Measurements from ENCODE around the gene EHD1. TPM values are rescaled to one million over a fixed set of nuclear protein-coding genes. Genes with fewer than 3 reads are reported as not detected.

EHD1 gene
- total RNA-seq, 1 donor from 2014 or later, result 357 TPM

DNA sequence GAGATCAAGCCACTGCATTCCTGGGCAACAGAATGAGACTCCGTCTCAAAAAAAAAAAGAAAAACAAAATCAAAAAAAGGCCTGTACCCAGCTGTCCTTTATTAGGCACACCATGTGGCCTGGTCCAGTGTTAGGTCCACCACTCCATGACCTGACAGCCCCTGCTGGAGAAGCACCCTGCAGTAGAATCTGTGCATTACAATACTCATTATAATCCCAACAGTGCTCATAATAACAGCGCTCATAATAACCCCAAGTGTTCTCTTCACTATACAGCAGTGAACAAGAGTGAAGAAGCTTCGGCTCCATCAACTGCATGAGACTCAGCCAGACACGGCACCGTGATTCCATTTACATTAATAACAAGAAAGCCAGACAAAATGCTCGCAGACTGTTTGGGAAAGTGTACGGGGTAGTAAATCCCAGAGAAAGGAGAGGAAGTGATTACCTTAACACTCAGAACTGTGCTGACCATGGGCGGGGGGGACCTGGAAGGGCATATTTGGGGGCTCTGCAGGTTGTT is 8.9 kb upstream of the EHD1 start:
- no peak overlapping the region for H3K4me3 Mint-ChIP-seq
- ATAC-seq (ENCODE audit: low read depth), result no peak
- H3K27me3 Mint-ChIP-seq, result no peaks in the 10 kb centered on the region
- ChIA-PET CTCF (interaction anchor here (1.0 to 13.0 kb wide), 10 partner anchors 9 to 41 kb away, joined by 3 to 310 read pairs (median 9); partner anchors contain the start of genes CDC42BPG and EHD1), POLR2A (interaction anchor here (0.6 to 27.8 kb wide), 7 partner anchors 10 to 1255 kb away, joined by 3 to 1194 read pairs (median 5); partner anchors contain the start of genes ARL2, CDC42BPG, EHD1 and SF1)
- H3K36me3 Mint-ChIP-seq (ENCODE audit: low read depth), result no peaks in the 10 kb centered on the region
- H3K4me1 Mint-ChIP-seq, result peaks cover 31% of the 10 kb centered on the region
- no peaks in the 10 kb centered on the region for H3K9me3 Mint-ChIP-seq
- intact Hi-C loops (cut with micrococcal nuclease), result no loop called here
- TF ChIP-seq CTCF (IDR thresholded peaks at IDR 0.05), result no peak
- DNase-seq, result no peak
- H3K27ac Mint-ChIP-seq, result peak overlapping the region; percentile 59

GRCh38 chr11:64885367-64886286 is 7.2 kb upstream of the EHD1 start:
- POLR2A ChIA-PET, result interaction anchor here (0.6 to 27.8 kb wide), 4 partner anchors 10 to 480 kb away, joined by 3 to 1194 read pairs (median 4); partner anchors contain the start of gene CDC42BPG

GRCh38 chr11:64884019-64884418 is 5.6 kb upstream of the EHD1 start:
- Mint-ChIP-seq H3K27ac (peak overlapping the region; percentile 30), H3K27me3 (no peaks in the 10 kb centered on the region), H3K9me3 (no peaks in the 10 kb centered on the region), H3K36me3 (ENCODE audit: low read depth) (no peaks in the 10 kb centered on the region), H3K4me3 (no peak overlapping the region), H3K4me1 (peaks cover 47% of the 10 kb centered on the region)
- TF ChIP-seq CTCF (IDR thresholded peaks at IDR 0.05), result no peak
- DNase-seq, result no peak
- ATAC-seq (ENCODE audit: low read depth), result no peak
- POLR2A ChIA-PET, result interaction anchor here (0.6 to 27.8 kb wide), 2 partner anchors 27 to 536 kb away, joined by 7 to 1194 read pairs; partner anchors contain the start of gene CDC42BPG
- intact Hi-C loops (cut with micrococcal nuclease), result no loop called here
- CTCF ChIA-PET, result no interaction called here

More at GRCh38 chr11:64885367-64886286, 7.2 kb upstream of the EHD1 start:
- Mint-ChIP-seq H3K4me3 (no peak overlapping the region), H3K9me3 (no peaks in the 10 kb centered on the region), H3K27ac (peak overlapping the region; percentile 46), H3K27me3 (no peaks in the 10 kb centered on the region), H3K36me3 (ENCODE audit: low read depth) (no peaks in the 10 kb centered on the region), H3K4me1 (peaks cover 33% of the 10 kb centered on the region)
- intact Hi-C loops (cut with micrococcal nuclease), result no loop called here
- DNase-seq, result no peak
- no peak for ATAC-seq (ENCODE audit: low read depth)
- CTCF ChIA-PET, result interaction anchor here (0.9 to 13.0 kb wide), 5 partner anchors 8 to 40 kb away, joined by 3 to 310 read pairs (median 4); partner anchors contain the start of genes CDC42BPG and EHD1
- TF ChIP-seq CTCF (IDR thresholded peaks at IDR 0.05), result no peak

DNA sequence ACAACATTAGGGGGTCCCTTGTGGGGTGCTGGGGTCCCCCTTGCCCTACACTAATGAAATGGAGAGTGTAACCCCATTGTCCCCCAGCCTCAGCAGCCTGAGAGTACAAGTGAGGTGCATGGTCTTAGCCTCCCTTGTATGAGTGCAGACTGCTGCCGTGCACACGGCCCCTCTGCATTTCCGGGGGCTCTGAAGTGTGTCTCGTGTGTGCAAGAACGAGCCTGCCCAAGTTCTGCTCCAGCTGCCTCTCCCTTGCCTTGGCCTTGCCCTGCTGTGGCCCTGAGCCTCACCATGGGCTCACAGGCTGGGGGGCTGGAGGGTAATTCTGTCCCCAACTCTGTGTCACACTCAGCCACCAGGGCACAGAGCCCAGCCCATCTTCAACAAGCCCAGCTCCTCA is 5.2 kb upstream of the EHD1 start:
- Mint-ChIP-seq H3K27me3 (no peaks in the 10 kb centered on the region), H3K9me3 (no peaks in the 10 kb centered on the region), H3K4me1 (peaks cover 45% of the 10 kb centered on the region), H3K36me3 (ENCODE audit: low read depth) (no peaks in the 10 kb centered on the region), H3K27ac (no peak overlapping the region), H3K4me3 (no peak overlapping the region)
- DNase-seq, result no peak
- TF ChIP-seq CTCF (IDR thresholded peaks at IDR 0.05), result no peak
- no peak for ATAC-seq (ENCODE audit: low read depth)
- intact Hi-C loops (cut with micrococcal nuclease), result no loop called here
- ChIA-PET POLR2A (interaction anchor here (0.6 to 27.8 kb wide), 3 partner anchors 11 to 537 kb away, joined by 3 to 1194 read pairs (median 7); partner anchors contain the start of gene CDC42BPG), CTCF (interaction anchor here (11.5 kb wide), 1 partner anchor 32 kb away, joined by 163 read pairs; no protein-coding TSS in a partner anchor)
